A673 (cell line): ENCODE measurements around the gene CAMK2G. TPM values are rescaled to one million over a fixed set of nuclear protein-coding genes. Genes with fewer than 3 reads are reported as not detected.

Source experiments
- BruUV-seq: library from RNA; stranded (reverse); fragments of 400-500 nt; replicated peaks from 2 replicates; lab custom pipeline; 2021; lab: Mats Ljungman, UMichigan
- CTCF ChIA-PET: fragments of 300-600 bp; sonication (Branson Sonifier 250); formaldehyde crosslinking; loops from one replicate; lab custom pipeline; 2022; ENCODE audit warnings: antibody characterized with exemption; lab: Charles Lee
- POLR2A ChIA-PET: fragments of 300-600 bp; sonication (Branson Sonifier 250); formaldehyde crosslinking; loops from one replicate; lab custom pipeline; 2022; ENCODE audit warnings: antibody characterized with exemption; ENCODE audit not compliant: low non-redundant PET; lab: Charles Lee
- DNase-seq: peaks from one replicate; pipeline ENCODE4 v3.0.0-alpha.2; 2015; ENCODE audit warnings: low spot score
- H3K27ac ChIP-seq: fragments of 200-600 bp; sonication (generic); 2 replicates; pipeline ENCODE4 v1.5.1; 2016; ENCODE audit warnings: mixed run types, low read depth, mild to moderate bottlenecking, mixed read lengths, antibody characterized with exemption, low read length; ENCODE audit not compliant: poor library complexity, severe bottlenecking
- H3K27me3 ChIP-seq: fragments of 200-600 bp; sonication (generic); replicated peaks from 2 replicates; pipeline ENCODE4 v1.6.1; 2017; ENCODE audit warnings: mixed run types, low read depth, mild to moderate bottlenecking, mixed read lengths, antibody characterized with exemption, low read length; ENCODE audit not compliant: insufficient read depth, poor library complexity
- H3K36me3 ChIP-seq: fragments of 200-600 bp; sonication (generic); 2 replicates; pipeline ENCODE4 v1.6.1; 2016; ENCODE audit warnings: mixed run types, mild to moderate bottlenecking, mixed read lengths, antibody characterized with exemption, low read length; ENCODE audit not compliant: insufficient read depth, poor library complexity, severe bottlenecking
- H3K4me1 ChIP-seq: fragments of 200-600 bp; sonication (generic); 2 replicates; pipeline ENCODE4 v1.6.1; 2017; ENCODE audit warnings: mixed run types, mild to moderate bottlenecking, mixed read lengths, antibody characterized with exemption, low read length; ENCODE audit not compliant: insufficient read depth, poor library complexity, severe bottlenecking
- H3K4me3 ChIP-seq: fragments of 200-600 bp; sonication (generic); 2 replicates; pipeline ENCODE4 v1.5.1; 2016; ENCODE audit warnings: low read depth, mixed run types, mild to moderate bottlenecking, mixed read lengths, low read length; ENCODE audit not compliant: poor library complexity, severe bottlenecking
- H3K9me3 ChIP-seq: fragments of 200-600 bp; sonication (generic); 2 replicates; pipeline ENCODE4 v1.6.1; 2016; ENCODE audit warnings: mixed run types, low read depth, mild to moderate bottlenecking, mixed read lengths, antibody characterized with exemption, low read length; ENCODE audit not compliant: poor library complexity, severe bottlenecking
- EZH2 ChIP-seq: fragments of 200-600 bp; sonication (generic); IDR thresholded peaks from 2 replicates; pipeline ENCODE4 v1.6.1; 2017; ENCODE audit warnings: borderline replicate concordance, low read depth, mild to moderate bottlenecking, mixed read lengths, antibody characterized with exemption, low read length; ENCODE audit not compliant: poor library complexity, severe bottlenecking
- intact Hi-C: fragments of 100-400 bp; cut with micrococcal nuclease; formaldehyde crosslinking; loops from one replicate; pipeline ENCODE4 v1.10.0; 2022; ENCODE audit not compliant: unreplicated experiment
- total RNA-seq: library from RNA; stranded (reverse); gene quantifications from 2 replicates; pipeline ENCODE4 v1.2.3, GENCODE V29; 2021
- TF ChIP-seq, protein P1 (sequence below): fragments of 300-800, 200-600 bp; sonication (generic); conservative IDR thresholded peaks from 2 replicates; pipeline ENCODE4 v1.5.1; 2017; ENCODE audit warnings: low read depth, mild to moderate bottlenecking, antibody characterized with exemption, low read length, moderate library complexity, mixed read lengths

Gene CAMK2G
- total RNA-seq, 1 experiment from 2014 or later = 32.7 TPM

DNA sequence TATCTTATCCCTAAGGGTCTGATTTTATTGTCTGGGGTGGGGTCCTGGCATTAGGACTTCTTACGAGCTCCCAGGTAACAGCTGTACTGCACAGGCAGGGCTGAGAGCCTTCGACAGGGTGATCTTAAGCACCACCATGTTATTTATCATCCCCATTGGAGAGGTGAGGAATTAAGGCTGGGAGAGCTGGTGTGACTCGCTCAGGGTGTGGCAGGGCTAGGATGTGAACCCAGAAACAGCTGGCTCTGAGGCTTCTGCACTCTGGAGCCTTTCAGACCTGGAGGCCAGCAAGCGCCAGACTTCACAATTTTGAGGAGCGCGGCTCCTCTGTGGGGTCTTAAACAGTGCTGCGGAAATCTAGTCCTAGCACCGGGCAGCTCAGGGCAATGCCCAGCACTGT, 35.5 kb downstream of the CAMK2G start:
- intact Hi-C loops = no loop called here
- CTCF ChIA-PET = no interaction called here
- DNase-seq = no peak
- Histone ChIP-seq H3K27ac (no peak overlapping the region), H3K36me3 (peaks cover 15% of the 10 kb centered on the region), H3K4me1 (no peaks in the 10 kb centered on the region), H3K4me3 (no peak overlapping the region), H3K9me3 (no peaks in the 10 kb centered on the region), H3K27me3 (no peaks in the 10 kb centered on the region)
- no TSS peak for BruUV-seq
- TF ChIP-seq, protein P1, sequence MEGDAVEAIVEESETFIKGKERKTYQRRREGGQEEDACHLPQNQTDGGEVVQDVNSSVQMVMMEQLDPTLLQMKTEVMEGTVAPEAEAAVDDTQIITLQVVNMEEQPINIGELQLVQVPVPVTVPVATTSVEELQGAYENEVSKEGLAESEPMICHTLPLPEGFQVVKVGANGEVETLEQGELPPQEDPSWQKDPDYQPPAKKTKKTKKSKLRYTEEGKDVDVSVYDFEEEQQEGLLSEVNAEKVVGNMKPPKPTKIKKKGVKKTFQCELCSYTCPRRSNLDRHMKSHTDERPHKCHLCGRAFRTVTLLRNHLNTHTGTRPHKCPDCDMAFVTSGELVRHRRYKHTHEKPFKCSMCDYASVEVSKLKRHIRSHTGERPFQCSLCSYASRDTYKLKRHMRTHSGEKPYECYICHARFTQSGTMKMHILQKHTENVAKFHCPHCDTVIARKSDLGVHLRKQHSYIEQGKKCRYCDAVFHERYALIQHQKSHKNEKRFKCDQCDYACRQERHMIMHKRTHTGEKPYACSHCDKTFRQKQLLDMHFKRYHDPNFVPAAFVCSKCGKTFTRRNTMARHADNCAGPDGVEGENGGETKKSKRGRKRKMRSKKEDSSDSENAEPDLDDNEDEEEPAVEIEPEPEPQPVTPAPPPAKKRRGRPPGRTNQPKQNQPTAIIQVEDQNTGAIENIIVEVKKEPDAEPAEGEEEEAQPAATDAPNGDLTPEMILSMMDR = no peak
- no peak for TF ChIP-seq EZH2
- POLR2A ChIA-PET = no interaction called here

DNA sequence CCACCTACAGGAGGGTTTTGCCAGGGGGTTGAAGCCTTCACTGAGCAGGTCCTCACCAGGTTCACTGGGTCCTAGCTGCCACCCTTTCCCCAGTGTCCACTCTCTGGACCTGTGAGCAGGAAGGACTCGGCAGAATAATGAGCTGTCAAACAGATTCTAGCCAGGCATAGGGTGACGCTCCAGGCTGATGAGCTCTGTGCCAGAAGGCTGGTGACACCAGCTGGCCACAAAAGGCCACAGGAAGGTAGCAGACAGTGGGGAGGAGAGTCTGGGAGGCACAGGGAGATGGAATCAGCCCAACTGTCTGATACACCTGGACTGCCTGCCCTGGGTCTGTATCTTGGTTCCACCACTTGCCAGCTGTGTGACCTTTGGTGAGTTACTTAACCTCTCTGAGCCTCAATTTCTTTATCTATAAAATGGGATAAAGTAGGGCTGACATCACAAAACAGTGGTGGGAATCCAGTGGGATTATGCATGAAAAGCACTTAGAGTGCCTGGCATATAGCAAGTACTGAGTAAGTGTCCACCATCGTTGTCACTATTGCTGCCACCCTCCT, 36.3 kb downstream of the CAMK2G start:
- no peak overlapping the region for H3K27ac ChIP-seq
- CTCF ChIA-PET = no interaction called here
- H3K36me3 ChIP-seq = peaks cover 11% of the 10 kb centered on the region
- BruUV-seq = no TSS peak
- no peaks in the 10 kb centered on the region for H3K4me1 ChIP-seq
- H3K27me3 ChIP-seq = no peaks in the 10 kb centered on the region
- no peak for TF ChIP-seq EZH2
- TF ChIP-seq, protein P1 = no peak
- no peak for DNase-seq
- intact Hi-C loops = no loop called here
- no peak overlapping the region for H3K4me3 ChIP-seq
- H3K9me3 ChIP-seq = no peaks in the 10 kb centered on the region
- POLR2A ChIA-PET = no interaction called here

DNA sequence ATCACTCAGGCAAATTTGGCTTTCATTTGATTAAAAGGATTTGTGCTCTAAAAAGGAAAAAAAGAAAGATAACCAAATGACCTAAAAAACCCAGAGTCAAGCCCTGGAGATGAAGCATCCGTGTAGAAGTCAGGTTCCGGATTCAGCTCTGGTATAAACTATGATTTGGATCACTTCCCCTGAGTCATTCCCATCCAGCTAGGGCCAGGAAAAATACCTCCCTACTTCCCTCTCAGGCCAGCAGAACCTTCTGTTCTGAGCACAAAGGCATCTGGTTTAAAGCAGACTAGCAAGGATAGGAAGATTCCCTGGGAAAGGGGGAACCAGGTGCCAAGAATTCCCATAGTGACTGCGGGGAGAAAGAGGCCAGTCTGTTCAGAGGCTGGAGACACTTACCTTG, 37.3 kb downstream of the CAMK2G start:
- intact Hi-C loops = no loop called here

More for the DNA sequence above, 37.3 kb downstream of the CAMK2G start:
- TF ChIP-seq, protein P1 = no peak
- no peak for TF ChIP-seq EZH2
- ChIA-PET POLR2A (no interaction called here), CTCF (no interaction called here)
- Histone ChIP-seq H3K4me1 (no peaks in the 10 kb centered on the region), H3K4me3 (no peak overlapping the region), H3K36me3 (peaks cover 5% of the 10 kb centered on the region), H3K27ac (no peak overlapping the region), H3K27me3 (no peaks in the 10 kb centered on the region), H3K9me3 (no peaks in the 10 kb centered on the region)
- DNase-seq = no peak
- BruUV-seq = no TSS peak
